Upper lobe of left lung (tissue), 6 donors: Measurements from ENCODE around the gene GSN. TPM values are rescaled to one million over a fixed set of nuclear protein-coding genes. Genes with fewer than 3 reads are reported as not detected.

Experiments used
- ATAC-seq, 2 donors: fragments of 200-7000 bp; cut with Tn5 transposase; one replicate each; pipeline ENCODE4 v1.9.1; 2022; ENCODE audit warnings: mild to moderate bottlenecking in 2 of 2, moderate library complexity in 2 of 2; ENCODE audit not compliant: low FRiP score in 2 of 2
- DNase-seq, 2 donors: peaks; one replicate each; pipeline ENCODE4 v3.0.0-alpha.2; 2019 to 2020
- H3K27ac ChIP-seq, 4 donors: fragments of 200-600 bp; sonication (generic); one replicate each; pipeline ENCODE4 v1.5.1; 2016 to 2019
- H3K27me3 ChIP-seq, 4 donors: fragments of 200-600 bp; sonication (generic); one replicate each; pipeline ENCODE4 v1.5.1; 2017 to 2019
- H3K36me3 ChIP-seq, 4 donors: fragments of 200-600 bp; sonication (generic); one replicate each; pipeline ENCODE4 v1.5.1; 2016 to 2019
- H3K4me1 ChIP-seq, 4 donors: fragments of 200-600 bp; sonication (generic); one replicate each; pipeline ENCODE4 v1.5.1; 2018 to 2019
- H3K4me3 ChIP-seq, 4 donors: fragments of 200-600 bp; sonication (generic); one replicate each; pipeline ENCODE4 v1.5.1; 2017 to 2019; ENCODE audit warnings: mild to moderate bottlenecking in 2 of 4, moderate library complexity in 1 of 4
- H3K9me3 ChIP-seq, 4 donors: fragments of 200-600 bp; sonication (generic); one replicate each; pipeline ENCODE4 v1.5.1; 2018 to 2019
- EP300 ChIP-seq, 4 donors: sonication (generic); formaldehyde crosslinking; IDR thresholded peaks; one replicate each; pipeline ENCODE4 v1.5.1; 2017; ENCODE audit warnings: antibody characterized with exemption in 4 of 4, control low read depth in 2 of 4
- POLR2A ChIP-seq, 4 donors: fragments of 450-650 bp; IDR thresholded peaks; one replicate each; pipeline ENCODE4 v1.5.1; 2016 to 2017; ENCODE audit warnings: antibody characterized with exemption in 4 of 4, mild to moderate bottlenecking in 2 of 4
- POLR2AphosphoS5 ChIP-seq, 2 donors: sonication (generic); formaldehyde crosslinking; IDR thresholded peaks; one replicate each; pipeline ENCODE4 v1.5.1; 2017; ENCODE audit warnings: antibody characterized with exemption in 2 of 2
- WGBS, 2 donors: methylation state at CpG; one replicate each; pipeline ENCODE4 v1.1.5; 2017 to 2018; 5-methylcytosine and 5-hydroxymethylcytosine counted together
- total RNA-seq, 6 donors: library from RNA; depleted of rRNA in 4 of 6; stranded (reverse); fragments of >200 nt in 4 of 6; gene quantifications; one replicate each; pipeline versions ENCODE4 v1.1.0 to v1.2.1, GENCODE V29; 2016 to 2021
- TF ChIP-seq, protein P1 (sequence below), 6 experiments: fragments of 450-650 bp in 4 of 6; fragments of 200-600 bp in 2 of 6; sonication (generic) in 2 of 6; IDR thresholded peaks; one replicate each; pipeline ENCODE4 v1.5.1; 2016 to 2019; ENCODE audit warnings: antibody characterized with exemption in 6 of 6
- donor health status: DM: no; HTN: no; CAD: no; lungs with moderate emphysema.
- donor health status: DM: no; HTN: yes; CAD: no; lungs with severe emphysema.

Gene GSN
- total RNA-seq, 6 donors from 2014 or later: 217 to 935 (median 648) TPM

DNA sequence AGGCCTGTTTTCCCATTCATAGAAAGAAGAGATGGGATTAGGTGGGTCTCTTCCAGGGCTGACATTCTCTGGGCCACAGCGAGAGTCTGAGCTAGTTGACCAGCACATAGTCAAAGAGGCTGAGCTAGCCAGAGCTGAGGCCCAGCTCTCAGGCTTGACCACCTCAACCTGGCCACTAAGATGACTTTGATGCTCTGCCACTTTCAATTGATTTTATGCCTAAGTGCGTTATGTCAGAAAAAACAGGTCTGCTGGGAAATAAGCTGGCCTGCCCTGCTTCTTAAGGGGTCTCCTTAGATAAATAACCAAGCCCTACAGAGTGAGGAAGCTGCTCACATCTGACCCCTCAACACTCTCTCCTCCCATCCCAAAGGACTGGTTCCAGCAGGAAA lies 46.3 kb upstream of the GSN start:
- Histone ChIP-seq H3K27ac (no peak overlapping the region), H3K27me3 (no peaks in the 10 kb centered on the region), H3K4me3 (no peak overlapping the region), H3K4me1 (peaks cover 0 to 6% (median 0%) of the 10 kb centered on the region in 4 donors), H3K36me3 (no peaks in the 10 kb centered on the region), H3K9me3 (no peaks in the 10 kb centered on the region)
- ATAC-seq (no peak), DNase-seq (no peak)
- TF ChIP-seq EP300 (IDR thresholded peaks at IDR 0.05): no peak
- no peak for TF ChIP-seq POLR2A (IDR thresholded peaks at IDR 0.05)
- TF ChIP-seq, protein P1, sequence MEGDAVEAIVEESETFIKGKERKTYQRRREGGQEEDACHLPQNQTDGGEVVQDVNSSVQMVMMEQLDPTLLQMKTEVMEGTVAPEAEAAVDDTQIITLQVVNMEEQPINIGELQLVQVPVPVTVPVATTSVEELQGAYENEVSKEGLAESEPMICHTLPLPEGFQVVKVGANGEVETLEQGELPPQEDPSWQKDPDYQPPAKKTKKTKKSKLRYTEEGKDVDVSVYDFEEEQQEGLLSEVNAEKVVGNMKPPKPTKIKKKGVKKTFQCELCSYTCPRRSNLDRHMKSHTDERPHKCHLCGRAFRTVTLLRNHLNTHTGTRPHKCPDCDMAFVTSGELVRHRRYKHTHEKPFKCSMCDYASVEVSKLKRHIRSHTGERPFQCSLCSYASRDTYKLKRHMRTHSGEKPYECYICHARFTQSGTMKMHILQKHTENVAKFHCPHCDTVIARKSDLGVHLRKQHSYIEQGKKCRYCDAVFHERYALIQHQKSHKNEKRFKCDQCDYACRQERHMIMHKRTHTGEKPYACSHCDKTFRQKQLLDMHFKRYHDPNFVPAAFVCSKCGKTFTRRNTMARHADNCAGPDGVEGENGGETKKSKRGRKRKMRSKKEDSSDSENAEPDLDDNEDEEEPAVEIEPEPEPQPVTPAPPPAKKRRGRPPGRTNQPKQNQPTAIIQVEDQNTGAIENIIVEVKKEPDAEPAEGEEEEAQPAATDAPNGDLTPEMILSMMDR (IDR thresholded peaks at IDR 0.05): no peak
- no peak for TF ChIP-seq POLR2AphosphoS5 (IDR thresholded peaks at IDR 0.05)
- 88 to 94% methylated on average over 2 of the region's 2 CpGs for WGBS, 2 donors

DNA sequence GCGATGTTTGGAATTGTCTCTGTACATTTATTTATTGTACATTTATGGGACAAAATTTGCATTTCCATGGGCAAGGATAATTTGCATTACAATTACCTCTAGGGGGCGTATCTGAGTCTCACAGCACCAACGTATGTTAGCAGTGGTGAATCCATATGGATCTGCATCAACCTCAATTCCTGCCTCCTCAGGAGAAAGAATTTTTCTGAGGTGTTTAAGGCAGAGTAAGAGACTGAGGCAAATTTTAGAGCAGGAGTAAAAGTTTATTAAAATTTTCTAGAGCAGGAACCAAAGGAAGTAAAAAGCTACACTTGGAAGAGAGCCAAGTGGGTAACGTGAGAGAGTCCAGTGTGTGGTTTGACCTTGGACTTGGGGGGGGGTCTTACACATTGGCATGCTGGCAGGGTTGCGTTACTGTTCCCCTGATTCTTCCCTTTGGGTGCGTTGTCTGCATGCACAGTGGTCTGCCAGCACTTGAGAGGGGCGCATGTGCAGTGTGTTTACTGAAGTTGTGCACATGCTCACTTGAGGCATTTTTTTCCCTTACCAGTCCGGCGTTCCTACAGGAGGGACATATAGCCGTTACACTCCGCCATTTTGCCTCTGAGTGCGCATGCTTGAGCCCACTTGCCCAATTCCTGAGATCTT lies 45.3 kb upstream of the GSN start:
- H3K27ac ChIP-seq: no peak overlapping the region
- no peaks in the 10 kb centered on the region for H3K27me3 ChIP-seq
- H3K4me1 ChIP-seq: peaks cover 0 to 6% (median 0%) of the 10 kb centered on the region in 4 donors
- no peaks in the 10 kb centered on the region for H3K9me3 ChIP-seq
- no peak overlapping the region for H3K4me3 ChIP-seq
- TF ChIP-seq, protein P1 (IDR thresholded peaks at IDR 0.05): peak; percentile 48 to 59 (median 53)
- no peak for TF ChIP-seq POLR2A (IDR thresholded peaks at IDR 0.05)
- DNase-seq (no peak), ATAC-seq (peak in 1 of 2 donors; percentile 61)
- H3K36me3 ChIP-seq: no peaks in the 10 kb centered on the region
- WGBS, 2 donors: 59 to 62% methylated on average over 12 of the region's 12 CpGs

DNA sequence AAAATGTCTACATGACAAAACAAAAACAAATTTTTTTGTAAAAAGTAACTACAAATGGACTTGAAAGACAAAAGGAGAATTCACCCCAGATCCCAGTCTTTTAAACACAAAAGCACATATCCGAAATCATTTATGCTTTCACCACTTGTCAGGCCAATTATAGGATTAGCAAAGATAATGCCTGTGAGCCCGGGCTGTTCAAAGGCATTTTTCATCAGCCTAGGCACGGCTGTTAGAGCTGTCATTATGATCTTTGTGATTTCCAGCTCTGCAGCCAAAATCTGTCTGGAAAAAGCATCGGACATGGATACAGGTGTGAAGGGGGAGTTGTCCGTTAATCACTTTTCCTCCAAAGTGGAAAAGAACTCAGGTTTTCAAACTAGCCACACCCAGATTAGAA lies 42.7 kb upstream of the GSN start:
- Histone ChIP-seq H3K4me3 (no peak overlapping the region), H3K27me3 (no peaks in the 10 kb centered on the region), H3K4me1 (peaks cover 0 to 6% (median 0%) of the 10 kb centered on the region in 4 donors), H3K27ac (no peak overlapping the region), H3K9me3 (no peaks in the 10 kb centered on the region), H3K36me3 (no peaks in the 10 kb centered on the region)
- no peak for ATAC-seq
- TF ChIP-seq POLR2AphosphoS5 (IDR thresholded peaks at IDR 0.05) (no peak), EP300 (IDR thresholded peaks at IDR 0.05) (no peak), POLR2A (IDR thresholded peaks at IDR 0.05) (no peak)
- TF ChIP-seq, protein P1 (IDR thresholded peaks at IDR 0.05): no peak
- 85 to 89% methylated on average over 5 of the region's 5 CpGs for WGBS, 2 donors
- no peak for DNase-seq

DNA sequence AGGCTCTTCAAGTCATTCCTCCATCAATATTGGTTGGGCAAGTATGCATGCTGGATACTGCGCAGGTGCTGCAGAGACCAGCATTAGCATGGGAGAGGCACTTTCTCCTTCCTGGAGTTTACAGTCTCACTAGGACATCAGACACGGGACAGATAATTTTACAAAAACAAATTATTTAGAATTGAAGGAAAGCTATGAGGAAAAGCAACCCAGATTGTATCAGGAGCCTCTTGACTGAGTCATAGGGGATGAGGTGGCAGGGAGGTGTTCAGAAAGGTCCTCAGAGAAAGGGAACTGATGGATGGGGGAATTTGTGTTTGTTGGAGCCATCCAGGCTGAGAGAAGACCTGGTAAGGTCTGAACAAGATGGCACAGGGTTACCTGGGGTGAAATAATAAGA lies 41.8 kb upstream of the GSN start:
- TF ChIP-seq EP300 (IDR thresholded peaks at IDR 0.05): no peak
- TF ChIP-seq POLR2A (IDR thresholded peaks at IDR 0.05): no peak
- TF ChIP-seq POLR2AphosphoS5 (IDR thresholded peaks at IDR 0.05): no peak
- TF ChIP-seq, protein P1 (IDR thresholded peaks at IDR 0.05): no peak
- no peak for ATAC-seq
- WGBS, 2 donors: 81 to 83% methylated on average over 2 of the region's 2 CpGs
- no peak overlapping the region for H3K27ac ChIP-seq
- no peaks in the 10 kb centered on the region for H3K27me3 ChIP-seq
- H3K36me3 ChIP-seq: no peaks in the 10 kb centered on the region
- H3K9me3 ChIP-seq: no peaks in the 10 kb centered on the region
- peaks cover 0 to 6% (median 0%) of the 10 kb centered on the region in 4 donors for H3K4me1 ChIP-seq
- DNase-seq: no peak
- H3K4me3 ChIP-seq: no peak overlapping the region

DNA sequence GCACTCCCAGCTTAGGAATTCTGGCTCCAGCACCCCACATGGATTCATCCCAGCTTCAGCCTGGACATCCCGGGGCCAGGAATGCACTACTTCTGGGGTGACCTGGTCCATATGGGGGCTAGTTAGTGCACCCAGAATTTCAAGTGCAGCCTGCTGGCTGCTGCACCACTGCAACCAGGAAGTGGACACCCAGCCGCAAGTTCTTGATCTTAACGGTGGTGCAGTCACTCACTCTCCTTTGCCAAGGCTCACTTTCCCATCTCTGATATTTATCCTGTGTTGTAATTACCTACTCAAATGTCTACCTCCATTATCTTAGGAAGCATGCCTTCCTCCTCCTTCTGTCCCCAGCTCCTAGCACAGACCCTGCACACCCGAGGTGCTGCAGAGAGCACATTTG lies 40.1 kb upstream of the GSN start:
- no peaks in the 10 kb centered on the region for H3K27me3 ChIP-seq
- DNase-seq: no peak
- peak in 1 of 2 donors; percentile 43 for ATAC-seq
- TF ChIP-seq, protein P1 (IDR thresholded peaks at IDR 0.05): no peak
- TF ChIP-seq EP300 (IDR thresholded peaks at IDR 0.05) (no peak), POLR2A (IDR thresholded peaks at IDR 0.05) (no peak), POLR2AphosphoS5 (IDR thresholded peaks at IDR 0.05) (no peak)
- WGBS, 2 donors: 43 to 51% methylated on average over 3 to 4 of the region's 4 CpGs
- no peaks in the 10 kb centered on the region for H3K4me1 ChIP-seq
- no peaks in the 10 kb centered on the region for H3K9me3 ChIP-seq
- no peak overlapping the region for H3K4me3 ChIP-seq
- no peak overlapping the region for H3K27ac ChIP-seq
- no peaks in the 10 kb centered on the region for H3K36me3 ChIP-seq
